ENCODE data around the gene UBE2S.
A peak's percentile ranks its signal among the peaks of the same experiment; 100 is the strongest.

UBE2S gene

GRCh38 chr19:55358943-55359908, 48.4 kb downstream of the UBE2S start:
- no peak for DNase-seq

GRCh38 chr19:55358493-55358892, 49.1 kb downstream of the UBE2S start:
- DNase-seq, result no peak

DNA sequence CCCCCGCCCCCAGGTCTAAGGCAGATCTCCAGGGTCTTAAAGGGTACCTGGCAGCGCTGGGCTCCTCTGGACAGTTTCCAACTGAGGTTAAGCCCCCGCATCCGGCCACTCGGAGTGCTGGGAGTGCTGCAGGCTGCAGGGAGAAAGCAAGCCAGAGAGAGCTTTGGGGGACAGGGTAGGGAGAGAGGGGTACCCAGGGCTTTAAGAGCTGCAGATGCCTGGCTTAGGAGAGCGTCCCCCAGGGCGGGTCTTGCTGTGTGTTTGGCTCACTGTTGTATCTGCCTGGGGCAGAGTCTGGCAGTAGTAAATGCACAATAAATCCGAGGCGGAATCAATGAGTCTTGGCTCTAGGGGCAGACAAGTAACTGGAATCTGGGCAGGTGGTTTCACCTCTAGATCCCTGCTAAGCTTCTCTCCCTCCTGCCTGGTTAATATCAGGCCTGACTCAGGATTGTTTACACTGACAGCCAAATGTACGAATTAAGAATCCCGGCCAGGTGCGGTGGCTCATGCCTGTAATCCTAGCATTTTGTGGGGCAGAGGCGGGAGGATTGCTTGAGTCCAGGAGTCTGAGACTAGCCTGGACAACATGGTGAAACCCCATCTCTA, 52.3 kb downstream of the UBE2S start:
- DNase-seq, result no peak

DNA sequence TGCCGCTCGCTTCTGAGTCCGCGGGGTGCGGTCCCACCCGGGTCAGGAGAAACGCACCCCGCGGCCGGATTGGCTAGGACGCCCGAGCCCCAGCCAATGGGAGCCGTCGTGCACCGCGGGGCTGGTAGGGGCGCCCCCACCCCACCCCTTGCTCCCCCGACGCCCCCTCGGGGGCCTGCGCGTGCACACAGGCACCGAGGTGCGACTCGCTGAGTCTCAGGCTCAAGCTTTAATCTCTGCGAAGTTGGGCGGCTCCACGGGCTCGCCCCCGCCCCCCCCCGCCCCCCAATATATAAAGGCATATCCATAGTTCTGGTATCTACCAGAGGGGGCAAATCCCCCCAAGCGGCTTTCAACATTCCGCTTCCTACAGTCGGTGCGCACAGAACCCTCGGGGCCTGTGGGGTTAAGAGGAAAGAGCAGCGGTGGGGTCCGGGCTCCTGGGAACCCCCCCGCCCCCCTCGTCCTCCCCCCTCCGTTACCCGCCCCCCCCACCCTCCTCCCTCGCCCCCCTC, 52.8 kb downstream of the UBE2S start, which contains the start of gene COX6B2:
Gene COX6B2, minus strand, starts transcription at position 22 of the 515 bp plus-strand sequence. CDS start 198 bp downstream, outside the sequence.
- DNase-seq, result no peak

DNA sequence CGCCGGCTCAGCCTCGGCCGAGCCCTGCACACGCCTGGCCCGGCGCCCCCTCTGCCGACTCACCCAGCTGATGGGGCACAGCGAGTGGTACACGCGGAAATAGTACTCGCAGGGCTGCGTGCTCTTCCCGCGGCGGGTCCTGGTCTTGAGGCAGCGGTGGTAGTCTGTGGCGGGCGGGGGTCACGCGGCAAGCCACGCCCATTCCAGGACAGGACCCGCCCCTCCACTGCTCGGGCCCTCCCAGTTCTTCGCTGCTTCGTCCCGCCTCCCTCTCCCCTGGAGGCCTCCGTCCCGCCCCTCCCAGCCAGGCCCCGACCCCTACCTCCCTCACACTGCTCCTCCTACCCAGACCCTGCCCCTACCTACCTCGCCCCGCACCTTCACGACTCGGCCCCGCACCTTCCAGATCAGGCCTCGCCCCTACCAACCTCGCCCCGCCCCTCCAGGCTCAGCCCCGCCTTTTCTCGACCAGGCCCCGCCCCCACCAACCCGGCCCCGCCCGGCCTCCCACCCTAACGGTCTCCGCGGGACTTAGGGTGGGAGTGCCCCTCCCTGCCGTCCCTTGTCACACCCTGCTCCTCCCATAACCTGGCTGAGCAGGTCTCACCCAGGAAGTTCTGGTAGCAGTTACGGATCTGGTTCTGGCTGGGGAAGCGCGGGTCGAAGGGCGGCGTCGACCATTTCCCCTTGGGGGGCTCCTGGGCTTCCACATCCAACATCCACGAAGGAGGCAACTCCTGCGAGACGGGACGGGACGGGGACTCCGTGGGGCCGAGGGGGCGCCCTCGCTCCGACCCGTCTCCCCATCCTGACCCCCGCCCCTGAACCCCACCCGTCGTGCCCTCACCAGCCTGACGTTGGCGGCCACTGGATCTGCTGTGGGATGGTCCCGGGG, 53.5 kb downstream of the UBE2S start:
- DNase-seq, result peak in 1 of 2 experiments; percentile 31

DNA sequence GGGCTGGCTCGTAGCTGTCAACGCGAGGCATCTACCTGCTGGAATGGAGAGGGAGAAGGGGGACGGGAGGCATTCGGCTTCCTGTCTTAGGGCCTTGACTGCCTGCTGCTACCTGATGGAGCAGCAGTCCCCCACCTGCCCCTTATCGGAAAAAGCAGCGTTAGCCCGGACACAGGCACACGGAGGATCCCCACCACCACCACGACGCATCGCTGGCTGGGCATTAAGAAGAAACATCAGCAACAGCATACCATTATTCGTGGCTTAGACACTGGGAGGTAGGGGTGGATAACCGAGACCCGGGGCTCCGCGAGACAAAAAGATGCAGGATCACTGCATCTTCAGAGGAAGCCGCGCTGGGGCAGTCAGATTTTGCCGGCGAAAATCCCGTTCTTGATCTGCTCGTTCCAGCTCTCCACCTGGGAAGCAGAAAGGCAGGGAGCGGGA, 54.2 kb downstream of the UBE2S start:
- DNase-seq, result no peak

DNA sequence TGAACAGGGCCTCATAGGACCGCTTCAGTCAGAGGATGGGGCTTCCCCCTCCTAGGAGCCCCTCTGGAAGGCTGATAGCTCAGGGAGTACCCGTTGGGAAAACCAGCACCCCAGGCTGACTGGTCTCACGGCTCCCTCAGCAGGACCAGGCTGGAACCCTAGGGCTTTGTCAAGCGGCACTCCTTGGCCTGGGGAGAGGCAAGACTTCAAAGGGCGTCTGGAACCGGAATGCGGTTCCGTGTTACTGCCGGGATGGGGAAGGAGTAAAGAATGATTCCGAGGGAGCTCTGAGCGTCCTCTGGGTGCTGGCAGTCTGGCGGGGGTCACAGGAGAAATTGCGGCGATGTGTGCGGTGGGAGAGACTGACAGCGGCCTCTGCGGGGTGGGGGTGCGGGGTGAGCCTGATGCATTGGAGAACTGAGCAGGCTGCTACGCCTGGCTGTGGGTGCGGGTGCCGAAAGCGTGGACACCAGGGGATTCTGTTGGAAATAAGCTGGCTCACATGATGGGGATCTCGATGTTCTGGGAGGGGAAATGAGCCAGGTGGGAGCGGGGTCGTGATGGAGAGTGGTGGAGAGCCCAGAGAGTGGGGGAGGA, 54.9 kb downstream of the UBE2S start:
- DNase-seq, result no peak

DNA sequence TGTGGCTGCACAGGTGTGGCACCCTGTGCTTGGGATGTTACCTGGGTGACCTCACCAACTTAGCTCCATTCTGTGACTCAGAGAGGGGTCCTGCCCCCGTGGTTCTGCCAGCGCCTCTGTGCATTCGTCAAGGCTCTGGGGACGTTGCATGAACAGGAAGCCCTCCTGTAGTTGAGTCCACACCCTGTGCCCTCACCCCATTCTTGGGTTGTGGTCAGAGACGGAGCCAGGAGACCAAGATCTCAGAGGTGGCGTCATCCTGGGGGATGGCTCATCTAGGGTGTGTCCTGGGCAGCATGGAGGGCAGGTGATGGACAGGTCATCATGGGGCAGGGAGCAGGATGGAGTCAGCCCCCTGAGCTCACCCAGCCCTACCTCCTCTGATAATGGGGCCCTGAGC, 55.5 kb downstream of the UBE2S start:
- DNase-seq, result no peak

DNA sequence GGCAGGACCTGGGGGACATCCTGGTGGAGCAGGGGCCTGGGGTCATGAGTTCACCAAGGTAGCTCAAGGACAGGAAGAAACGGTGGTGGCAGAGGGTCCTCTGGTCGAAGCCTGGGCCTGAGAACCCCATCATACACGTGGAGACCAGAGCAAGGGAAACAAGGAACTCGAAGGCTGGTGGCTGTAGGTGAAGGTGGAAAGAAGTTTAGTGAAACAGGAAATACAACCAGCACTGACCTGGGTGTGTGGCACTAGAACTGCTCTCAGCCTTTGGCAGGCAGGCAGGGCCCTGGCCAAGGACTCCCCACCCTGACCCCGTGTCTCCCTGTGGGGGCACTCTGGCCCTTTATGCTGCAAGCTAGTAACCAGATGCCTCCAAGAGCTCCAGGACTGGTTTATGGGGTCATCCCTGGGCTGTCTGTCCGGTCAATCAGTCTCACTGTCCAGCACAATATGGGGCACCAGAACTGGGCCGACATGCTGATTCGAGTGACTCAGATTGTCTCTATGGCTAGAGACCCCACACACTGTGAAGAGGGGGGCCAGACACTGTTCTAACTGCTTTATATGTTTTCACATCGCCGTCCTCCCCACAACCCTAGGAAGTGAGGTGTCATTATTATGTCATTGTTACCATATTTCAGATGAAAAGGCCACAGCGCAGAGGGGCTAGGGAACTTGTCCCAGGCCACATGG, 56.8 kb downstream of the UBE2S start:
- no peak for DNase-seq

All from NCI-H1930 (cell line).